ENCODE data around the gene CCDC92. TPM values are rescaled to one million over a fixed set of nuclear protein-coding genes. Genes with fewer than 3 reads are reported as not detected.

Gene CCDC92
- polyA plus RNA-seq, 1 of the 3 experiments (the other 2 are of a cell fraction), result 53.5 TPM

DNA sequence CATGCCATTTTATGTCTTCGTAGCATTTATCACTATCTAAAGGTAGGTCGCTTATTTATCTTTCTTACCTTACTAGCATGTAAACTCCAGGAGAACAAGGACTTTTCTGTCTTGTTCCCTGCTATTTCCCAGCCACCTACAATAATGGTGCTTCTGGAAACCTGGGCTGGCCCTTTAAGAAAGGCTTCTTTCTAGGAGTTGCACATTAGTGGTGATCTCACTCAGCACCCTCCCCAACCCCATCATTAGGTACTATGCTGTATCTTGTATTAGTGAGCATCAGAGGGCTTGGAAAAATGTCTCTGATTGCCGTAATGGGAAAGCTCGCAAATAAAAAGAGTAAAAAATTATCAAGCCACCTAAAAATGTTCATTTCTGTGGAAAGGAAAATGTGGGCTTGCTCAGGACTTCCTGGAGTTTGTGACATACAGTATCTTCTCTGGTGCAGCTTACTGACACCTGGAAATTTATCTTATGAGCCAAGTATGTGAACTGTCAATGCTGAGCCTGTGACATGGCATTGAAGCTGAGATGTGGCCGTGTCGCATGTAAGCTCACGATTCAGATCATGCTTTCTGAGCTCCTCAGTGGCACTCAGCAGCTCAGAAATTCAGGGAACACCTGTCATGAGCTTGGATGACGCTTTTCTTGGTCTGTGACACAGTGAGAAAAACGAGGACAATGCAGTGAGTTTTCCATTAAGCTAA, 12.4 kb downstream of the CCDC92 start:
- 94% methylated on average over 9 of the region's 9 CpGs for WGBS (ENCODE audit: low lambda C conversion rate)
- Histone ChIP-seq H3K9me2 (no peaks in the 10 kb centered on the region), H3K79me2 (ENCODE audit: insufficient read depth) (peaks cover 44% of the 10 kb centered on the region), H3K9ac (no peak overlapping the region), H3K9me3 (no peaks in the 10 kb centered on the region), H3K4me1 (ENCODE audit: control insufficient read depth in 1 of 2, insufficient read depth in 2 of 2, low read depth in 1 of 2, low read length in 1 of 2) (peaks cover 0 to 19% of the 10 kb centered on the region in 2 experiments; a peak in 2 of 4 replicates), H2AFZ (ENCODE audit: low read depth) (no peak overlapping the region), H3K27me3 (ENCODE audit: insufficient read depth) (no peaks in the 10 kb centered on the region), H3F3A (replicated peaks; ENCODE audit: insufficient read depth) (no peaks in the 10 kb centered on the region), H4K20me1 (ENCODE audit: insufficient read depth) (peaks cover 4% of the 10 kb centered on the region; the same call in 1 of the 2 replicates), H3K4me2 (no peak overlapping the region), H3K27ac (ENCODE audit: low read depth in 2 of 2, low read length in 1 of 2) (no peak overlapping the region), H3K36me3 (replicated peaks in 1 of 2; ENCODE audit: control insufficient read depth in 1 of 2, insufficient read depth in 2 of 2, low read length in 1 of 2) (peaks cover 0 to 3% of the 10 kb centered on the region in 2 experiments), H3K4me3 (ENCODE audit: low read depth in 2 of 2, low read length in 1 of 2) (no peak overlapping the region)
- ChIA-PET POLR2A (interaction anchor here (1.1 kb wide), 1 partner anchor 12 kb away, joined by 3 read pairs; no protein-coding TSS in a partner anchor), CTCF (interaction anchor here (1.2 to 1.8 kb wide), 2 partner anchors 23 to 24 kb away, joined by 3 to 5 read pairs; no protein-coding TSS in a partner anchor)
- TF ChIP-seq, protein P1, sequence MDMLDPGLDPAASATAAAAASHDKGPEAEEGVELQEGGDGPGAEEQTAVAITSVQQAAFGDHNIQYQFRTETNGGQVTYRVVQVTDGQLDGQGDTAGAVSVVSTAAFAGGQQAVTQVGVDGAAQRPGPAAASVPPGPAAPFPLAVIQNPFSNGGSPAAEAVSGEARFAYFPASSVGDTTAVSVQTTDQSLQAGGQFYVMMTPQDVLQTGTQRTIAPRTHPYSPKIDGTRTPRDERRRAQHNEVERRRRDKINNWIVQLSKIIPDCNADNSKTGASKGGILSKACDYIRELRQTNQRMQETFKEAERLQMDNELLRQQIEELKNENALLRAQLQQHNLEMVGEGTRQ (IDR thresholded peaks at IDR 0.05; ENCODE audit: borderline replicate concordance, low read depth, low read length), result no peak
- no peak for TF ChIP-seq GATA2 (CRISPR knock-in tag; IDR thresholded peaks at IDR 0.05)
- TF ChIP-seq EP300 (IDR thresholded peaks at IDR 0.05; ENCODE audit: borderline replicate concordance in 1 of 2, low read depth in 1 of 2, low read length in 1 of 2), result no peak
- TF ChIP-seq TCF12 (IDR thresholded peaks at IDR 0.05), result no peak
- TF ChIP-seq, protein P2, sequence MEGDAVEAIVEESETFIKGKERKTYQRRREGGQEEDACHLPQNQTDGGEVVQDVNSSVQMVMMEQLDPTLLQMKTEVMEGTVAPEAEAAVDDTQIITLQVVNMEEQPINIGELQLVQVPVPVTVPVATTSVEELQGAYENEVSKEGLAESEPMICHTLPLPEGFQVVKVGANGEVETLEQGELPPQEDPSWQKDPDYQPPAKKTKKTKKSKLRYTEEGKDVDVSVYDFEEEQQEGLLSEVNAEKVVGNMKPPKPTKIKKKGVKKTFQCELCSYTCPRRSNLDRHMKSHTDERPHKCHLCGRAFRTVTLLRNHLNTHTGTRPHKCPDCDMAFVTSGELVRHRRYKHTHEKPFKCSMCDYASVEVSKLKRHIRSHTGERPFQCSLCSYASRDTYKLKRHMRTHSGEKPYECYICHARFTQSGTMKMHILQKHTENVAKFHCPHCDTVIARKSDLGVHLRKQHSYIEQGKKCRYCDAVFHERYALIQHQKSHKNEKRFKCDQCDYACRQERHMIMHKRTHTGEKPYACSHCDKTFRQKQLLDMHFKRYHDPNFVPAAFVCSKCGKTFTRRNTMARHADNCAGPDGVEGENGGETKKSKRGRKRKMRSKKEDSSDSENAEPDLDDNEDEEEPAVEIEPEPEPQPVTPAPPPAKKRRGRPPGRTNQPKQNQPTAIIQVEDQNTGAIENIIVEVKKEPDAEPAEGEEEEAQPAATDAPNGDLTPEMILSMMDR (IDR thresholded peaks at IDR 0.05), result no peak
- TF ChIP-seq, protein P3, sequence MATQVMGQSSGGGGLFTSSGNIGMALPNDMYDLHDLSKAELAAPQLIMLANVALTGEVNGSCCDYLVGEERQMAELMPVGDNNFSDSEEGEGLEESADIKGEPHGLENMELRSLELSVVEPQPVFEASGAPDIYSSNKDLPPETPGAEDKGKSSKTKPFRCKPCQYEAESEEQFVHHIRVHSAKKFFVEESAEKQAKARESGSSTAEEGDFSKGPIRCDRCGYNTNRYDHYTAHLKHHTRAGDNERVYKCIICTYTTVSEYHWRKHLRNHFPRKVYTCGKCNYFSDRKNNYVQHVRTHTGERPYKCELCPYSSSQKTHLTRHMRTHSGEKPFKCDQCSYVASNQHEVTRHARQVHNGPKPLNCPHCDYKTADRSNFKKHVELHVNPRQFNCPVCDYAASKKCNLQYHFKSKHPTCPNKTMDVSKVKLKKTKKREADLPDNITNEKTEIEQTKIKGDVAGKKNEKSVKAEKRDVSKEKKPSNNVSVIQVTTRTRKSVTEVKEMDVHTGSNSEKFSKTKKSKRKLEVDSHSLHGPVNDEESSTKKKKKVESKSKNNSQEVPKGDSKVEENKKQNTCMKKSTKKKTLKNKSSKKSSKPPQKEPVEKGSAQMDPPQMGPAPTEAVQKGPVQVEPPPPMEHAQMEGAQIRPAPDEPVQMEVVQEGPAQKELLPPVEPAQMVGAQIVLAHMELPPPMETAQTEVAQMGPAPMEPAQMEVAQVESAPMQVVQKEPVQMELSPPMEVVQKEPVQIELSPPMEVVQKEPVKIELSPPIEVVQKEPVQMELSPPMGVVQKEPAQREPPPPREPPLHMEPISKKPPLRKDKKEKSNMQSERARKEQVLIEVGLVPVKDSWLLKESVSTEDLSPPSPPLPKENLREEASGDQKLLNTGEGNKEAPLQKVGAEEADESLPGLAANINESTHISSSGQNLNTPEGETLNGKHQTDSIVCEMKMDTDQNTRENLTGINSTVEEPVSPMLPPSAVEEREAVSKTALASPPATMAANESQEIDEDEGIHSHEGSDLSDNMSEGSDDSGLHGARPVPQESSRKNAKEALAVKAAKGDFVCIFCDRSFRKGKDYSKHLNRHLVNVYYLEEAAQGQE (IDR thresholded peaks at IDR 0.05; ENCODE audit: low read depth, low read length), result no peak
- TF ChIP-seq SIN3A (IDR thresholded peaks at IDR 0.05; ENCODE audit: borderline replicate concordance, low read depth, low read length), result no peak
- TF ChIP-seq, protein P4, sequence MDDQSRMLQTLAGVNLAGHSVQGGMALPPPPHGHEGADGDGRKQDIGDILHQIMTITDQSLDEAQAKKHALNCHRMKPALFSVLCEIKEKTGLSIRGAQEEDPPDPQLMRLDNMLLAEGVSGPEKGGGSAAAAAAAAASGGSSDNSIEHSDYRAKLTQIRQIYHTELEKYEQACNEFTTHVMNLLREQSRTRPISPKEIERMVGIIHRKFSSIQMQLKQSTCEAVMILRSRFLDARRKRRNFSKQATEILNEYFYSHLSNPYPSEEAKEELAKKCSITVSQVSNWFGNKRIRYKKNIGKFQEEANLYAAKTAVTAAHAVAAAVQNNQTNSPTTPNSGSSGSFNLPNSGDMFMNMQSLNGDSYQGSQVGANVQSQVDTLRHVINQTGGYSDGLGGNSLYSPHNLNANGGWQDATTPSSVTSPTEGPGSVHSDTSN (IDR thresholded peaks at IDR 0.05), result no peak
- TF ChIP-seq EZH2phosphoT487 (IDR thresholded peaks at IDR 0.05; ENCODE audit: borderline replicate concordance, low read depth), result no peak
- TF ChIP-seq CHD2 (IDR thresholded peaks at IDR 0.05; ENCODE audit: low read length, partially characterized antibody), result no peak
- TF ChIP-seq ELF1 (IDR thresholded peaks at IDR 0.05), result no peak
- TF ChIP-seq MXI1 (IDR thresholded peaks at IDR 0.05; ENCODE audit: low read depth, low read length), result no peak
- TF ChIP-seq, protein P5, sequence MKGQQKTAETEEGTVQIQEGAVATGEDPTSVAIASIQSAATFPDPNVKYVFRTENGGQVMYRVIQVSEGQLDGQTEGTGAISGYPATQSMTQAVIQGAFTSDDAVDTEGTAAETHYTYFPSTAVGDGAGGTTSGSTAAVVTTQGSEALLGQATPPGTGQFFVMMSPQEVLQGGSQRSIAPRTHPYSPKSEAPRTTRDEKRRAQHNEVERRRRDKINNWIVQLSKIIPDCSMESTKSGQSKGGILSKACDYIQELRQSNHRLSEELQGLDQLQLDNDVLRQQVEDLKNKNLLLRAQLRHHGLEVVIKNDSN (IDR thresholded peaks at IDR 0.05; ENCODE audit: borderline replicate concordance, low read depth), result no peak
- TF ChIP-seq POLR2AphosphoS5 (IDR thresholded peaks at IDR 0.05; ENCODE audit: low read depth, low read length), result no peak
- DNase-seq, result no peak

Data from SK-N-SH (cell line).